ENCODE results near the gene TXNRD2. TPM values are rescaled to one million over a fixed set of nuclear protein-coding genes. Genes with fewer than 3 reads are reported as not detected.

The TXNRD2 gene
- total RNA-seq, 1 experiment from 2014 or later, result 23.0 TPM

DNA sequence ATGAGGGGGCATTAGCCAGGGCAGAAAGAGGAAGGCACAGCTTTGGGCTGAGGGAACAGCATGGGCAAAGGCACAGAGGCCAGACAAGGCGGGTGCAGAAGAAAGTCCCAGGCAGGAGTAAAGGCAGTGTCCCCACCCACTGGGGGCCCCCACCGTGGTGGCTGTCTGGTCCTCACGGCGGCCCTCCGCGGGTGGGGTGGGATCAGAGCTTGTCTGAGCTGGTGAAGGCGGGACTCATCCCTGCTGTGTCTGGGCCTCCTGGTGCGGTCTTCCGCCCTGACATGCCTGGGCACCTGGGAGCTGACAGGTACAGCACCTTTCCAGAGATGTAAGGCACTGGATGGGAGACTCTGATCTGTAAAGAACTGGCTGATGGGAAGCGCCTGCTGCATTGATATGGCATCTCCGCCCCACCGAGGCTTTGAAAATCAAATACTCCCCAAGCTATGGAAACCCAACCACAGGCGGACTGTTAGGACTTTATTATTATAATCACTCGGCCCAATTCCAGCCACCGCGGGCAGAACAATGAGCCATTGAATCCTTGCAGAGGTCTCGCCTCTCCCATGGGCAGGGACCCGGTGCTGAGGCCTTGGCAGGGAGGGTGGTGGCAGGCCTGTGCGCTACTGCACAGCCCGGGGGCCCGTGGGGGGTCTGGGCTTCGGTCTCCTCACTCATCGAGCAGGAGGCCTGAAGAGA lies 72.7 kb downstream of the TXNRD2 start:
- H2AFZ ChIP-seq (ENCODE audit: low read length), result no peak overlapping the region
- ChIA-PET CTCF (no interaction called here), POLR2A (ENCODE audit: unreplicated experiment) (no interaction called here)
- no peaks in the 10 kb centered on the region for H3K9me3 ChIP-seq (ENCODE audit: low read length)
- no TSS peak for BruUV-seq (replicated peaks)
- H4K20me1 ChIP-seq (ENCODE audit: low read length), result no peaks in the 10 kb centered on the region
- H3K79me2 ChIP-seq (ENCODE audit: low read length), result no peaks in the 10 kb centered on the region
- no peak for DNase-seq
- H3K4me2 ChIP-seq (ENCODE audit: low read length), result no peak overlapping the region
- no peaks in the 10 kb centered on the region for H3K9me2 ChIP-seq (replicated peaks; ENCODE audit: low read length)
- H3K9ac ChIP-seq (ENCODE audit: low read length), result no peak overlapping the region
- H3K4me1 ChIP-seq (ENCODE audit: insufficient read depth, low read length), result no peaks in the 10 kb centered on the region
- ATAC-seq, result no peak
- H3K27me3 ChIP-seq (ENCODE audit: low read length), result no peaks in the 10 kb centered on the region
- no peaks in the 10 kb centered on the region for H3K36me3 ChIP-seq (ENCODE audit: low read depth, low read length)
- TF ChIP-seq CTCF (conservative IDR thresholded peaks at IDR 0.05; ENCODE audit: low read depth, low read length) (no peak), EZH2phosphoT487 (IDR thresholded peaks at IDR 0.05; ENCODE audit: borderline replicate concordance, low read length) (no peak), EZH2 (IDR thresholded peaks at IDR 0.05; ENCODE audit: low read length, unreplicated experiment) (no peak)
- no peak overlapping the region for H3K27ac ChIP-seq (ENCODE audit: low read length)
- intact Hi-C loops (cut with micrococcal nuclease), result no loop called here
- H3K4me3 ChIP-seq (ENCODE audit: low read length), result no peak overlapping the region
- H3F3A ChIP-seq (ENCODE audit: low read length, unreplicated experiment), result no peaks in the 10 kb centered on the region

DNA sequence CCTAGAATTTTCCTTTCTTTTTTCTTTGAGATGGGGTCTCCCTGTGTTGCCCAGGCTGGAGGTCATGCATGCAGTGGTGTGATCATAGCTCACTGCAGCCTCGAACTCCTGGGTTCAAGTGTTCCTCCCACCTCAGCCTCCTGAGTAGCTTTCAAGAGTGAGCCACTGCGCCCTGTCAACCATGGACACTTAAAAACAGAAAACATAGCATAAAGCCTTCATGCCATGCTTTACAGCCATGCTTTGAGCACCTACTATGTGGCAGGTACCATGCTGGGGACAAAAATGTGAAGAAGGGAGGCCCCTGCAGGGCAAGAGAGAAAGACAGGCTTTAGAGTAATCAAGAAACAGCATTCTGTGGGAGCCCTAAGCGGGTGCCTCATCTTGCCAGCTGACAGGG lies 73.3 kb downstream of the TXNRD2 start:
- ATAC-seq (no peak), DNase-seq (no peak)
- no peaks in the 10 kb centered on the region for H4K20me1 ChIP-seq (ENCODE audit: low read length)
- intact Hi-C loops (cut with micrococcal nuclease), result no loop called here
- H3K9ac ChIP-seq (ENCODE audit: low read length), result no peak overlapping the region
- CTCF ChIA-PET, result no interaction called here
- POLR2A ChIA-PET (ENCODE audit: unreplicated experiment), result no interaction called here
- no peak overlapping the region for H3K4me3 ChIP-seq (ENCODE audit: low read length)
- H3K79me2 ChIP-seq (ENCODE audit: low read length), result no peaks in the 10 kb centered on the region
- H2AFZ ChIP-seq (ENCODE audit: low read length), result no peak overlapping the region
- H3F3A ChIP-seq (ENCODE audit: low read length, unreplicated experiment), result no peaks in the 10 kb centered on the region
- H3K9me2 ChIP-seq (replicated peaks; ENCODE audit: low read length), result no peaks in the 10 kb centered on the region
- BruUV-seq (replicated peaks), result no TSS peak
- H3K27ac ChIP-seq (ENCODE audit: low read length), result no peak overlapping the region
- TF ChIP-seq EZH2 (IDR thresholded peaks at IDR 0.05; ENCODE audit: low read length, unreplicated experiment) (no peak), EZH2phosphoT487 (IDR thresholded peaks at IDR 0.05; ENCODE audit: borderline replicate concordance, low read length) (no peak), CTCF (conservative IDR thresholded peaks at IDR 0.05; ENCODE audit: low read depth, low read length) (no peak; the same call in 1 of the 2 replicates)
- no peaks in the 10 kb centered on the region for H3K4me1 ChIP-seq (ENCODE audit: insufficient read depth, low read length)
- no peaks in the 10 kb centered on the region for H3K27me3 ChIP-seq (ENCODE audit: low read length)
- H3K36me3 ChIP-seq (ENCODE audit: low read depth, low read length), result no peaks in the 10 kb centered on the region
- H3K4me2 ChIP-seq (ENCODE audit: low read length), result no peak overlapping the region
- no peaks in the 10 kb centered on the region for H3K9me3 ChIP-seq (ENCODE audit: low read length)

DNA sequence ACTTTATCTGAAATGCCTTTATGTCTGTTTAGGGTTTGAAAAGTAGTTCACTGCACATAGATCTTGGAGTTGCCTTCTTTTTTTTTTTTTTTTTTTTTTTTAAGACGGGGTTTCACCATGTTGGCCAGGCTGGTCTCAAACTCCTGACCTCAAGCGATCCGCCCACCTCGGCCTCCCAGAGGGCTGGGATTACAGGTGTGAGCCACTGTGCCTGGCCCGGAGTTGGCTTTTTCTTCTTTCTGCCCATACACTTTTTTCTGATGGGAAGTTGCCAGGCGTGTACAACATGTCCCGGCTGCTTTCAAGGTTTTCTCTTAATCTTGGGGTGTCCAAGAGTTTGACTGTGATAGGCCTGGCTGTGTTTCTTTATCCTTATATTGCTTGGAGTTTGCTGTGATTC lies 74.0 kb downstream of the TXNRD2 start:
- Histone ChIP-seq H2AFZ (ENCODE audit: low read length) (no peak overlapping the region), H3K27me3 (ENCODE audit: low read length) (no peaks in the 10 kb centered on the region), H3K4me2 (ENCODE audit: low read length) (no peak overlapping the region), H3K4me3 (ENCODE audit: low read length) (no peak overlapping the region), H3K79me2 (ENCODE audit: low read length) (no peaks in the 10 kb centered on the region), H3F3A (ENCODE audit: low read length, unreplicated experiment) (no peaks in the 10 kb centered on the region), H3K9ac (ENCODE audit: low read length) (no peak overlapping the region), H3K4me1 (ENCODE audit: insufficient read depth, low read length) (no peaks in the 10 kb centered on the region), H3K27ac (ENCODE audit: low read length) (no peak overlapping the region), H3K36me3 (ENCODE audit: low read depth, low read length) (no peaks in the 10 kb centered on the region), H3K9me2 (replicated peaks; ENCODE audit: low read length) (no peaks in the 10 kb centered on the region), H4K20me1 (ENCODE audit: low read length) (no peaks in the 10 kb centered on the region), H3K9me3 (ENCODE audit: low read length) (no peaks in the 10 kb centered on the region)
- intact Hi-C loops (cut with micrococcal nuclease), result no loop called here
- DNase-seq (no peak), ATAC-seq (no peak)
- BruUV-seq (replicated peaks), result no TSS peak
- no peak for TF ChIP-seq CTCF (conservative IDR thresholded peaks at IDR 0.05; ENCODE audit: low read depth, low read length)
- TF ChIP-seq EZH2 (IDR thresholded peaks at IDR 0.05; ENCODE audit: low read length, unreplicated experiment), result no peak
- TF ChIP-seq EZH2phosphoT487 (IDR thresholded peaks at IDR 0.05; ENCODE audit: borderline replicate concordance, low read length), result no peak
- CTCF ChIA-PET, result interaction anchor here (0.6 kb wide), 1 partner anchor 1947 kb away, joined by 6 read pairs; no protein-coding TSS in a partner anchor
- POLR2A ChIA-PET (ENCODE audit: unreplicated experiment), result no interaction called here

All from PC-3 (cell line).